IMR-90 (cell line): ENCODE results near the gene MYO5A. TPM values are rescaled to one million over a fixed set of nuclear protein-coding genes. Genes with fewer than 3 reads are reported as not detected.

Experiments
- ATAC-seq: fragments of 200-7000 bp; cut with Tn5 transposase; 2 replicates; pipeline ENCODE4 v1.9.1; 2020; ENCODE audit warnings: low read depth, mild to moderate bottlenecking, moderate library complexity
- BruUV-seq: library from RNA; stranded (reverse); fragments of 400-500 nt; replicated peaks from 2 replicates; lab custom pipeline; 2021; lab: Mats Ljungman, UMichigan
- CTCF ChIA-PET: fragments of 300-600 bp; formaldehyde crosslinking; extraction: SDS; loops from one replicate; lab custom pipeline; 2021; ENCODE audit warnings: antibody characterized with exemption; lab: Yijun Ruan, JAX
- POLR2A ChIA-PET: fragments of 300-600 bp; sonication (Branson Sonifier 250); formaldehyde crosslinking; loops from one replicate; lab custom pipeline; 2022; ENCODE audit warnings: antibody characterized with exemption; ENCODE audit not compliant: unreplicated experiment; lab: Charles Lee
- DNase-seq: peaks from one replicate; pipeline ENCODE4 v3.0.0; 2013
- H2AFZ ChIP-seq: replicated peaks from 2 replicates; pipeline ENCODE3; 2013; ENCODE audit warnings: low read length, mild to moderate bottlenecking; ENCODE audit not compliant: poor library complexity
- H2AK5ac ChIP-seq: 2 replicates; pipeline ENCODE4 v1.6.1; 2013; ENCODE audit warnings: low read depth, low read length, inconsistent platforms
- H2AK9ac ChIP-seq: replicated peaks from 2 replicates; pipeline ENCODE3; 2013; ENCODE audit warnings: mild to moderate bottlenecking, low read depth, low read length, moderate library complexity; ENCODE audit not compliant: poor library complexity
- H2BK120ac ChIP-seq: 2 replicates; pipeline ENCODE4 v1.6.1; 2013; ENCODE audit warnings: low read depth, low read length, inconsistent platforms
- H2BK15ac ChIP-seq: 3 replicates; pipeline ENCODE4 v1.6.1; 2013; ENCODE audit warnings: low read depth, low read length, inconsistent platforms
- H2BK20ac ChIP-seq: 2 replicates; pipeline ENCODE4 v1.6.1; 2013; ENCODE audit warnings: low read depth, mild to moderate bottlenecking, inconsistent platforms, low read length, moderate library complexity
- H2BK5ac ChIP-seq: 2 replicates; pipeline ENCODE4 v1.6.1; 2013; ENCODE audit warnings: mild to moderate bottlenecking, low read depth, low read length, inconsistent platforms; ENCODE audit not compliant: poor library complexity, severe bottlenecking
- H3K14ac ChIP-seq: replicated peaks from 2 replicates; pipeline ENCODE4 v1.6.1; 2013; ENCODE audit warnings: low read depth, low read length, inconsistent platforms
- H3K18ac ChIP-seq: 2 replicates; pipeline ENCODE4 v1.6.1; 2013; ENCODE audit warnings: low read depth, low read length, control low read depth
- H3K23ac ChIP-seq: 2 replicates; pipeline ENCODE4 v1.6.1; 2013; ENCODE audit warnings: low read depth, low read length, inconsistent platforms
- H3K27ac ChIP-seq: 2 replicates; pipeline ENCODE4 v1.5.1; 2013; ENCODE audit warnings: mild to moderate bottlenecking, control low read depth, low read length; ENCODE audit not compliant: insufficient read depth
- H3K27me3 ChIP-seq: 2 replicates; pipeline ENCODE4 v1.6.1; 2013; ENCODE audit warnings: low read length; ENCODE audit not compliant: control insufficient read depth, insufficient read depth
- H3K36me3 ChIP-seq: 2 replicates; pipeline ENCODE4 v1.6.1; 2013; ENCODE audit warnings: low read length, mixed read lengths; ENCODE audit not compliant: control insufficient read depth, insufficient read depth
- H3K4ac ChIP-seq: 2 replicates; pipeline ENCODE4 v1.6.1; 2013; ENCODE audit warnings: low read depth, low read length, inconsistent platforms
- H3K4me1 ChIP-seq: 2 replicates; pipeline ENCODE4 v1.6.1; 2013; ENCODE audit warnings: low read length, mixed read lengths; ENCODE audit not compliant: control insufficient read depth, insufficient read depth
- H3K4me2 ChIP-seq: 2 replicates; pipeline ENCODE4 v1.6.1; 2013; ENCODE audit warnings: low read depth, mild to moderate bottlenecking, control low read depth, low read length, moderate library complexity
- H3K4me3 ChIP-seq: 2 replicates; pipeline ENCODE4 v1.5.1; 2013; ENCODE audit warnings: low read depth, mild to moderate bottlenecking, control low read depth, low read length, moderate library complexity; ENCODE audit not compliant: insufficient read depth
- H3K56ac ChIP-seq: 2 replicates; pipeline ENCODE4 v1.6.1; 2013; ENCODE audit warnings: low read length, inconsistent platforms; ENCODE audit not compliant: insufficient read depth; ENCODE audit errors: extremely low read depth
- H3K79me1 ChIP-seq, 2 experiments: 2 replicates each; pipeline ENCODE4 v1.6.1; 2013; ENCODE audit warnings: low read length in 2 of 2, inconsistent platforms in 1 of 2, low read depth in 1 of 2
- H3K9ac ChIP-seq: 2 replicates; pipeline ENCODE4 v1.6.1; 2013; ENCODE audit warnings: low read depth, low read length, control low read depth
- H3K9me1 ChIP-seq: 2 replicates; pipeline ENCODE4 v1.6.1; 2013; ENCODE audit warnings: low read length, inconsistent platforms; ENCODE audit not compliant: insufficient read depth
- H3K9me3 ChIP-seq: 2 replicates; pipeline ENCODE4 v1.6.1; 2013; ENCODE audit warnings: low read length; ENCODE audit not compliant: control insufficient read depth, insufficient read depth
- H4K20me1 ChIP-seq: 2 replicates; pipeline ENCODE4 v1.6.1; 2013; ENCODE audit warnings: low read length, inconsistent platforms; ENCODE audit not compliant: insufficient read depth
- H4K5ac ChIP-seq: 2 replicates; pipeline ENCODE4 v1.6.1; 2013; ENCODE audit warnings: mild to moderate bottlenecking, low read depth, low read length, control low read depth
- H4K8ac ChIP-seq, 2 experiments: 2 replicates each; pipeline ENCODE4 v1.6.1; 2013; ENCODE audit warnings: low read depth in 2 of 2, low read length in 2 of 2, control low read depth in 1 of 2, inconsistent platforms in 1 of 2
- H4K91ac ChIP-seq: 2 replicates; pipeline ENCODE4 v1.6.1; 2013; ENCODE audit warnings: low read depth, low read length, inconsistent platforms; ENCODE audit not compliant: insufficient read depth
- POLR2A ChIP-seq: IDR thresholded peaks from 2 replicates; pipeline ENCODE4 v1.6.1; 2012; ENCODE audit warnings: mild to moderate bottlenecking, low read depth, low read length
- RAD21 ChIP-seq: IDR thresholded peaks from 2 replicates; pipeline ENCODE4 v1.6.1; 2012; ENCODE audit warnings: low read length, improper control_type of control experiment
- WGBS, 2 experiments: methylation state at CpG; one replicate each; pipeline versions ENCODE4 v1.1.5 to v1.1.7; 2013; ENCODE audit warnings: missing lambda C conversion rate in 2 of 2; ENCODE audit not compliant: insufficient read length in 1 of 2; ENCODE audit errors: extremely low coverage in 2 of 2; 5-methylcytosine and 5-hydroxymethylcytosine counted together
- dilution Hi-C: fragments of 300-500 bp; cut with HindIII; formaldehyde crosslinking; loops from one replicate; pipeline ENCODE4 v1.14.3; 2018; ENCODE audit warnings: low sequenced_read_pairs; ENCODE audit not compliant: unreplicated experiment
- in situ Hi-C: fragments of 300-500 bp; cut with MboI; formaldehyde crosslinking; loops from 3 replicates; pipeline ENCODE4 v1.14.3; 2019; ENCODE audit warnings: low sequenced_read_pairs, inconsistent platforms, mixed read lengths
- intact Hi-C: fragments of 100-400 bp; cut with micrococcal nuclease; formaldehyde crosslinking; loops from 2 replicates; pipeline ENCODE4 v1.10.0; 2022
- polyA plus RNA-seq, 3 experiments: library from polyadenylated mRNA; depleted of rRNA; stranded (reverse); fragments of >200 nt; gene quantifications; 2 replicates each; pipeline ENCODE4 v1.2.3, GENCODE V29; 2012; ENCODE audit warnings: low replicate concordance in 1 of 3
- total RNA-seq: library from RNA; depleted of rRNA; stranded (reverse); fragments of >200 nt; gene quantifications from 2 replicates; pipeline ENCODE4 v1.2.3, GENCODE V29; 2012
- TF ChIP-seq, protein P1 (sequence below): fragments of 150-350 bp; IDR thresholded peaks from 2 replicates; pipeline ENCODE4 v1.6.1; 2017; ENCODE audit warnings: mild to moderate bottlenecking, antibody characterized with exemption, low read length, low read depth

The MYO5A gene
- total and polyA plus RNA-seq, 2 of the 4 experiments (the other 2 are of a cell fraction): 19.4 to 69.2 TPM

DNA sequence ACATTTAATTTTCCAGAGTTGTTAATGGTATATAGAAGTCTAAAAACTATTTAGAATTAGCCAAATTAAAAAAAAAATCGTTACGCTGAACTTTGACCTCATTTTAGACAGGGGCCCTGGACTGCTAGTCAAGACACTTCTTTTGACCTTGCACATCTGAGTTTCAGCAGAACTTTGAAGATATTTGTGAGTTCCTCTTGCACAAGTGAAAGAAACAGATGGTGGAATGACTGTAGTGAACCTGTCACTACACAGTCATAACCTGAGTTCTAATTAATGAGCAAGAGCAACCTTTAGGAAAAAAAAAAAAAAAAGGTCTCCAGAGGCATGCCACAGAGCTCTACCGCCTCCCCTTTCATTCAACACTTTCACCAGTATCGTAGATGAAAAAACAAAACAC lies 238.4 kb downstream of the MYO5A start:
- Histone ChIP-seq H3K9ac (no peak overlapping the region), H3K9me1 (peaks cover 5% of the 10 kb centered on the region; the same call in 1 of the 2 replicates), H3K23ac (no peak overlapping the region), H3K4me3 (no peak overlapping the region), H3K9me3 (no peaks in the 10 kb centered on the region), H3K79me1 (no peaks in the 10 kb centered on the region), H2BK15ac (no peak overlapping the region), H3K14ac (no peak overlapping the region), H3K4ac (no peak overlapping the region), H2AFZ (no peak overlapping the region), H3K4me1 (peaks cover 8% of the 10 kb centered on the region), H4K20me1 (no peaks in the 10 kb centered on the region), H4K5ac (no peak overlapping the region), H3K36me3 (no peaks in the 10 kb centered on the region), H3K18ac (no peak overlapping the region), H4K91ac (no peak overlapping the region), H3K56ac (no peak overlapping the region), H2AK5ac (no peak overlapping the region), H3K27me3 (peaks cover 35% of the 10 kb centered on the region), H2BK5ac (no peak overlapping the region), H2AK9ac (no peak overlapping the region), H2BK120ac (no peak overlapping the region), H2BK20ac (no peak overlapping the region), H4K8ac (no peak overlapping the region), H3K4me2 (no peak overlapping the region), H3K27ac (no peak overlapping the region)
- no TSS peak for BruUV-seq
- DNase-seq: no peak
- in situ Hi-C loops: no loop called here
- TF ChIP-seq RAD21 (no peak), POLR2A (no peak)
- TF ChIP-seq, protein P1, sequence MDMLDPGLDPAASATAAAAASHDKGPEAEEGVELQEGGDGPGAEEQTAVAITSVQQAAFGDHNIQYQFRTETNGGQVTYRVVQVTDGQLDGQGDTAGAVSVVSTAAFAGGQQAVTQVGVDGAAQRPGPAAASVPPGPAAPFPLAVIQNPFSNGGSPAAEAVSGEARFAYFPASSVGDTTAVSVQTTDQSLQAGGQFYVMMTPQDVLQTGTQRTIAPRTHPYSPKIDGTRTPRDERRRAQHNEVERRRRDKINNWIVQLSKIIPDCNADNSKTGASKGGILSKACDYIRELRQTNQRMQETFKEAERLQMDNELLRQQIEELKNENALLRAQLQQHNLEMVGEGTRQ: no peak
- ChIA-PET POLR2A (no interaction called here), CTCF (no interaction called here)
- no peak for ATAC-seq
- intact Hi-C loops: no loop called here
- dilution Hi-C loops: no loop called here
- WGBS, 2 experiments: no CpG with 5 or more reads among the region's 4 CpGs
